ENCODE measurements around the gene QARS1. TPM values are rescaled to one million over a fixed set of nuclear protein-coding genes. Genes with fewer than 3 reads are reported as not detected.

Gene QARS1
- total and polyA plus RNA-seq, 10 of the 15 experiments (the other 5 are each of a cell fraction or from before 2014, with no cell fraction given) = 168 to 476 (median 318) TPM

DNA sequence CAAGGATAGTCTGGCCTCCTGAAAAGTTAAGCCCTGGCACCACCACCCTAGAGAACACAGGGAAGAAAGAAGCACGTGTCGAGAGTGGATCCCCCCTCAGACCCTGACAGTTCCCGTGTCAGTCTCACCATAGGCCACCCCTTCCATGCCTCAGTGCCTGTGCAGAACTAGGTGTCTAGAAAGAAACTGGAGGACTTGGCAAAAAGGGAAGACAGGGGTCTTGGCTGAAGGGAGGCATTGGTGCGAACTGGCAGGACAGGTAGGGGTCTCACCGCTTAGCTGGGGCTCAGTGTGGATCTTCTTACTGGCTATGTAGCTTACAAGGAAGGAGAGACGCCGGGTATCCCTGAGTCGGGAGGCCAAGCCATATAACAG is 518 bp downstream of the QARS1 start:
- Histone ChIP-seq H3K9ac (ENCODE audit: control insufficient read depth, insufficient read depth, low read length) (peak overlapping the region; percentile 96), H2AFZ (ENCODE audit: control insufficient read depth, low read depth, low read length) (peak overlapping the region; percentile 93), H4K20me1 (ENCODE audit: control insufficient read depth, insufficient read depth) (no peaks in the 10 kb centered on the region), H3K27me3 (replicated peaks in 1 of 2; ENCODE audit: control insufficient read depth in 2 of 2, insufficient read depth in 2 of 2, low read length in 1 of 2) (no peaks in the 10 kb centered on the region), H3K4me2 (ENCODE audit: control insufficient read depth, insufficient read depth) (peak overlapping the region; percentile 97), H3K4me1 (ENCODE audit: control insufficient read depth, insufficient read depth, low read length) (peaks cover 11% of the 10 kb centered on the region), H3K9me3 (replicated peaks; ENCODE audit: control insufficient read depth, insufficient read depth, low read length) (no peaks in the 10 kb centered on the region), H3K79me2 (ENCODE audit: control insufficient read depth, insufficient read depth, low read length) (peaks cover 17% of the 10 kb centered on the region), H3K36me3 (ENCODE audit: control insufficient read depth in 2 of 2, insufficient read depth in 2 of 2, low read length in 1 of 2) (peaks cover 23 to 24% of the 10 kb centered on the region in 2 experiments), H3K4me3 (peak overlapping the region; percentile 100), H3K27ac (ENCODE audit: control insufficient read depth, insufficient read depth) (peak overlapping the region; percentile 92)
- intact Hi-C loops (cut with micrococcal nuclease; ENCODE audit: unreplicated experiment) (no loop called here), in situ Hi-C loops (cut with MboI) (no loop called here)
- TSS peak; percentile 71 for BruUV-seq (replicated peaks)
- ATAC-seq = peak; percentile 4; the same call in 2 of the 3 replicates
- no peak for FAIRE-seq
- TF ChIP-seq MXI1 (IDR thresholded peaks at IDR 0.05; ENCODE audit: low read depth, low read length) (0 out of 2 replicates have a peak, but pooled peaks have one; percentile 26), PAX5 (IDR thresholded peaks at IDR 0.05; ENCODE audit: borderline replicate concordance, low read depth, low read length) (no peak), JUND (IDR thresholded peaks at IDR 0.05; ENCODE audit: low read depth, low read length) (no peak), SMC3 (IDR thresholded peaks at IDR 0.05; ENCODE audit: borderline replicate concordance, low read length) (no peak), BCL11A (IDR thresholded peaks at IDR 0.05; ENCODE audit: low read depth, low read length) (no peak), FOXK2 (IDR thresholded peaks at IDR 0.05) (no peak), POU2F2 (IDR thresholded peaks at IDR 0.05; ENCODE audit: borderline replicate concordance, low read depth, low read length) (no peak)
- TF ChIP-seq, protein P1, sequence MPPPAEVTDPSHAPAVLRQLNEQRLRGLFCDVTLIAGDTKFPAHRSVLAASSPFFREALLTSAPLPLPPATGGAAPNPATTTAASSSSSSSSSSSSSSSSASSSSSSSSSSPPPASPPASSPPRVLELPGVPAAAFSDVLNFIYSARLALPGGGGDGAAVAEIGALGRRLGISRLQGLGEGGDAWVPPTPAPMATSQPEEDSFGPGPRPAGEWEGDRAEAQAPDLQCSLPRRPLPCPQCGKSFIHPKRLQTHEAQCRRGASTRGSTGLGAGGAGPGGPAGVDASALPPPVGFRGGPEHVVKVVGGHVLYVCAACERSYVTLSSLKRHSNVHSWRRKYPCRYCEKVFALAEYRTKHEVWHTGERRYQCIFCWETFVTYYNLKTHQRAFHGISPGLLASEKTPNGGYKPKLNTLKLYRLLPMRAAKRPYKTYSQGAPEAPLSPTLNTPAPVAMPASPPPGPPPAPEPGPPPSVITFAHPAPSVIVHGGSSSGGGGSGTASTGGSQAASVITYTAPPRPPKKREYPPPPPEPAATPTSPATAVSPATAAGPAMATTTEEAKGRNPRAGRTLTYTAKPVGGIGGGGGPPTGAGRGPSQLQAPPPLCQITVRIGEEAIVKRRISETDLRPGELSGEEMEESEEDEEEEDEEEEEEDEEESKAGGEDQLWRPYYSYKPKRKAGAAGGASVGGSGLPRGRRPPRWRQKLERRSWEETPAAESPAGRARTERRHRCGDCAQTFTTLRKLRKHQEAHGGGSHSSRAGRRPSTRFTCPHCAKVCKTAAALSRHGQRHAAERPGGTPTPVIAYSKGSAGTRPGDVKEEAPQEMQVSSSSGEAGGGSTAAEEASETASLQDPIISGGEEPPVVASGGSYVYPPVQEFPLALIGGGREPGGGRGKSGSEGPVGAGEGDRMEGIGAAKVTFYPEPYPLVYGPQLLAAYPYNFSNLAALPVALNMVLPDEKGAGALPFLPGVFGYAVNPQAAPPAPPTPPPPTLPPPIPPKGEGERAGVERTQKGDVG (CRISPR knock-in tag; IDR thresholded peaks at IDR 0.05) = no peak
- TF ChIP-seq, protein P2, sequence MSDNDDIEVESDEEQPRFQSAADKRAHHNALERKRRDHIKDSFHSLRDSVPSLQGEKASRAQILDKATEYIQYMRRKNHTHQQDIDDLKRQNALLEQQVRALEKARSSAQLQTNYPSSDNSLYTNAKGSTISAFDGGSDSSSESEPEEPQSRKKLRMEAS (IDR thresholded peaks at IDR 0.05; ENCODE audit: low read depth, low read length) = 0 out of 2 replicates have a peak, but pooled peaks have one; percentile 1
- POLR2A ChIA-PET = interaction anchor here (0.5 to 4.1 kb wide), 3 partner anchors 10 to 239 kb away, joined by 5 to 29 read pairs (median 10); partner anchors contain the start of gene QRICH1
- CTCF ChIA-PET = interaction anchor here (0.6 to 3.8 kb wide), 4 partner anchors 10 to 1044 kb away, joined by 3 to 19 read pairs (median 4); partner anchors contain the start of genes QRICH1 and WDR6
- RAD21 ChIA-PET (ENCODE audit: unreplicated experiment) = interaction anchor here (0.9 to 1.2 kb wide), 4 partner anchors 10 to 82 kb away, joined by 3 to 4 read pairs (median 3); partner anchors contain the start of genes NDUFAF3, QRICH1 and USP19
- WGBS (ENCODE audit: insufficient coverage, insufficient replicate concordance, low lambda C conversion rate, missing lambda C conversion rate) = under 1% methylated on average over 8 of the region's 8 CpGs
- no peak for DNase-seq (ENCODE audit: low read depth, low spot score)
- SMC1A ChIA-PET (ENCODE audit: uncharacterized antibody, unreplicated experiment) = interaction anchor here (1.0 to 1.3 kb wide), 2 partner anchors 10 to 11 kb away, joined by 4 to 5 read pairs; partner anchors contain the start of gene QRICH1
